Measurements from ENCODE around the gene INTS1.

INTS1 gene

DNA sequence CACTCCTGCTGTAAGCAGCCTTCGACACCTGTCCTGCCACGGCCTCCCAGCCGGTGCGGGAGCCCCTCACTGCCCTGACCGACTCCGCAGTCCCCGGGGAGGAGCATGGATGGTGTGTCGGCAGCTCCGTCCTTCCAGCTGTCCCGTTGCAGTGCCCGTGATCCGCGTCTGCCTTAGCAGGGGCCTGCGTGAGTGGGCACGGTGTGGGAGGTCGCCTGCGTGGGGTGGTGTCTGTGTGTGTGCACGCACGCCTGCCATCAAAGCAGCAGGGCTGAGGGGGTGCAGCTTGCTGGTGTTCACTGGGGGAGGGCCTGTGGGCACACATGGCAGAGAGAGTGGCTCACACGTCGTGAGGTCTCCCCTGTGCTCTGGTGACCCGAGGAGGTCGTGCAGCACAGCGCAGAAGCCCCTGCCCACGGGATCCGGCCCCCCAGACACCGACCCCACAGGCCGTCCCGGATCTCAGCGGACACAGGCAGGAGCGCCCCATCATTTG lies 36.6 kb upstream of the INTS1 start:
- TF ChIP-seq, protein P1, sequence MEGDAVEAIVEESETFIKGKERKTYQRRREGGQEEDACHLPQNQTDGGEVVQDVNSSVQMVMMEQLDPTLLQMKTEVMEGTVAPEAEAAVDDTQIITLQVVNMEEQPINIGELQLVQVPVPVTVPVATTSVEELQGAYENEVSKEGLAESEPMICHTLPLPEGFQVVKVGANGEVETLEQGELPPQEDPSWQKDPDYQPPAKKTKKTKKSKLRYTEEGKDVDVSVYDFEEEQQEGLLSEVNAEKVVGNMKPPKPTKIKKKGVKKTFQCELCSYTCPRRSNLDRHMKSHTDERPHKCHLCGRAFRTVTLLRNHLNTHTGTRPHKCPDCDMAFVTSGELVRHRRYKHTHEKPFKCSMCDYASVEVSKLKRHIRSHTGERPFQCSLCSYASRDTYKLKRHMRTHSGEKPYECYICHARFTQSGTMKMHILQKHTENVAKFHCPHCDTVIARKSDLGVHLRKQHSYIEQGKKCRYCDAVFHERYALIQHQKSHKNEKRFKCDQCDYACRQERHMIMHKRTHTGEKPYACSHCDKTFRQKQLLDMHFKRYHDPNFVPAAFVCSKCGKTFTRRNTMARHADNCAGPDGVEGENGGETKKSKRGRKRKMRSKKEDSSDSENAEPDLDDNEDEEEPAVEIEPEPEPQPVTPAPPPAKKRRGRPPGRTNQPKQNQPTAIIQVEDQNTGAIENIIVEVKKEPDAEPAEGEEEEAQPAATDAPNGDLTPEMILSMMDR (conservative IDR thresholded peaks at IDR 0.05; ENCODE audit: control insufficient read depth, insufficient read depth, low read depth, low read length): no peak

DNA sequence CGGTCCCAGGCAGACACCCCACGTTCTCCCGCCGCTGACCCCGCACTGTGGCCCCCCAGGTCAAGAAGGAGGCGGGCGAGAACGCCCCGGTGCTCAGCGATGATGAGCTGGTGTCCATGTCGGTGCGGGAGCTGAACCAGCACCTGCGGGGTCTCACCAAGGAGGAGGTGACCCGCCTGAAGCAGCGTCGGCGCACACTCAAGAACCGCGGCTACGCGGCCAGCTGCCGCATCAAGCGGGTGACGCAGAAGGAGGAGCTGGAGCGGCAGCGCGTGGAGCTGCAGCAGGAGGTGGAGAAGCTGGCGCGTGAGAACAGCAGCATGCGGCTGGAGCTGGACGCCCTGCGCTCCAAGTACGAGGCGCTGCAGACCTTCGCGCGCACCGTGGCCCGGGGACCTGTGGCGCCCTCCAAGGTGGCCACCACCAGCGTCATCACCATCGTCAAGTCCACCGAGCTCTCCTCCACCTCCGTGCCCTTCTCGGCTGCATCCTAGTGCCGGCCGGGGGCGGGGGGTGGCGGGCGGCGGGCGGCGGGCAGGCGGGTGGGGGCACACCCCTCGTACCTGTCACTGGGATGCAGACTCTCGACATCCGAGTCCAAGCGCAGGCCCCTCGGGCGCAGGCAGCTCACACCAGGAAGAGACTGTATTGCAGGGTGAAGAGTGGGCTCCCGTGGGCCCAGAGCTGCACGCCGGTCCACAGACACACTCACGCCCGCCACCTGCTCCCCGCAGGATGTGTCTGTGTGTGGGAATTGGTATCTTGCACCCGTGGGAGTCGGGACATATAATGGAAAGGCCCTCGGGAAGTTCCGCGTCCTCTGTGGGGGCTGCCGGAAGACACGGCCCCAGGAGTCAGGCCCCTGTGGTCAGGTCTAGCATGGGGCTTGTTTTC lies 35.9 kb upstream of the INTS1 start:
- no peak for DNase-seq (ENCODE audit: low read depth)
- TF ChIP-seq, protein P1 (conservative IDR thresholded peaks at IDR 0.05; ENCODE audit: control insufficient read depth, insufficient read depth, low read depth, low read length): no peak
- H3K4me3 ChIP-seq (ENCODE audit: control insufficient read depth, low read depth, low read length): no peak overlapping the region

More for the DNA sequence above, 36.6 kb upstream of the INTS1 start:
- H3K4me3 ChIP-seq (ENCODE audit: control insufficient read depth, low read depth, low read length): no peak overlapping the region
- no peak for DNase-seq (ENCODE audit: low read depth)

DNA sequence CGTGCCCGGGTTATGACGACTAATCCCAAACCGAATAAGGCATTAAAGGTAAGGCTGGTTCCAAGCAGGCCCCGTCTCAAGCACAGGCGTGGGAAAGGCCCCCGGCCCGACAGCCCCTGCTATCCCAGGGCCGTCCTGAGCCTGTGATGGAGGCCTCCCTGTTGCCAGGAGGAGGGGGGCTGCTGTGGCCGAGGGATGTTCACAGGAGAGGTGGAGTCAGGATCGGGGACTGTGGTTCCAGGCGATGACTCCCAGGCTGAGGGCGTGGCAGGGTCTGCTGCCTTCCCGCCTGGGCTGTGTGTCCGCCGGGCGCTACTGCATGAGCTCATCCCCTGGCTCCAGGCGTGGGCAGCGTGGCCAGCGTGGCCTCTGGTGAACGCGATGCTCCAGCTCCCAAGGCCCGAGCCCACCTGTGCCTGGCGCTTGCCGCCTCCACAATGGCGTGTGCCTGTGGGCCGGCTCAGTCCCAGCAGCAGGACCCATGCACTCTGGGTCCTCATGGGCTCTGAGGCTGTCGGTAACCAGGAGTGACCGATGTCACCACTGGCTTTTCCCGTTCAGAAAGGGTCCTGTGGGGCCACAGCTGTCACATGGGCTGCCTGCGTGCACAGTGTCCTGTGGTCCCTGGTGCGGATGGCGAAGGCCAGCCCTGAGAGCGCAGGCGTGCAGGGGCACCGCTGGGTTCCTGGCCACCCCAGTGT lies 35.1 kb upstream of the INTS1 start:
- peak; percentile 62 for DNase-seq (ENCODE audit: low read depth)
- TF ChIP-seq, protein P1 (conservative IDR thresholded peaks at IDR 0.05; ENCODE audit: control insufficient read depth, insufficient read depth, low read depth, low read length): no peak
- no peak overlapping the region for H3K4me3 ChIP-seq (ENCODE audit: control insufficient read depth, low read depth, low read length)

DNA sequence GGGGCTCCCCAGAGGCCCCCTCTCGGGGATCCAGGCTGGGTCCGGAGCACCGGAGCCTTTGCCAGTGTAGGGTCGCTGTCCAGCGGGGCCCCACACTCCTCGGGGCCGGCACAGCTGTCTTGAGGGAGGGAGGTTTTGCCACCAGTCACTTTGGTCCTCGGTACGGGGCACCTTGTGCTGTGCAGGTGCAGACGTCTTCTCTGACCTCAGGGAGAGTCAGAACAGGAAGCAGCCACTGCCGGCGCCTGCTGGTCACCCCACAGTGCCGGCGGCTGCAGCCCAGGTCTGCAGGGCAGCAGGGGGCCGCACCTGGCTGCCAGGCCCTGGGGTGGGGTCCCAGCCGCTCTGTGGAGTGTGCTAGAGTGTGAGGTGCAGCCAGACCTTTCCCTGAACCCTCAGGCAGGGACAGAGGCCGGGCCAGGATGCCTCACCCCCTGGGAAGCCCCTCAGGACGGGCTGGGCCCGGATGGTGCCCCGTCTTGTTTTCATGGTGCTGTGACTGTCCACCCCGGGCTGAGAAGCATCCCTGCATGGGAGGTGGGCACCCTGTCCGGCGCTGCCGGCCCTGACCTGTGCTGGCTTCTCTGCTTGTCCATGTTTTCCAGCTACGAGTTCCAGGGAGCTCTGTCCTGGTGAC lies 34.5 kb upstream of the INTS1 start:
- H3K4me3 ChIP-seq (ENCODE audit: control insufficient read depth, low read depth, low read length): no peak overlapping the region
- TF ChIP-seq, protein P1 (conservative IDR thresholded peaks at IDR 0.05; ENCODE audit: control insufficient read depth, insufficient read depth, low read depth, low read length): no peak
- no peak for DNase-seq (ENCODE audit: low read depth)

DNA sequence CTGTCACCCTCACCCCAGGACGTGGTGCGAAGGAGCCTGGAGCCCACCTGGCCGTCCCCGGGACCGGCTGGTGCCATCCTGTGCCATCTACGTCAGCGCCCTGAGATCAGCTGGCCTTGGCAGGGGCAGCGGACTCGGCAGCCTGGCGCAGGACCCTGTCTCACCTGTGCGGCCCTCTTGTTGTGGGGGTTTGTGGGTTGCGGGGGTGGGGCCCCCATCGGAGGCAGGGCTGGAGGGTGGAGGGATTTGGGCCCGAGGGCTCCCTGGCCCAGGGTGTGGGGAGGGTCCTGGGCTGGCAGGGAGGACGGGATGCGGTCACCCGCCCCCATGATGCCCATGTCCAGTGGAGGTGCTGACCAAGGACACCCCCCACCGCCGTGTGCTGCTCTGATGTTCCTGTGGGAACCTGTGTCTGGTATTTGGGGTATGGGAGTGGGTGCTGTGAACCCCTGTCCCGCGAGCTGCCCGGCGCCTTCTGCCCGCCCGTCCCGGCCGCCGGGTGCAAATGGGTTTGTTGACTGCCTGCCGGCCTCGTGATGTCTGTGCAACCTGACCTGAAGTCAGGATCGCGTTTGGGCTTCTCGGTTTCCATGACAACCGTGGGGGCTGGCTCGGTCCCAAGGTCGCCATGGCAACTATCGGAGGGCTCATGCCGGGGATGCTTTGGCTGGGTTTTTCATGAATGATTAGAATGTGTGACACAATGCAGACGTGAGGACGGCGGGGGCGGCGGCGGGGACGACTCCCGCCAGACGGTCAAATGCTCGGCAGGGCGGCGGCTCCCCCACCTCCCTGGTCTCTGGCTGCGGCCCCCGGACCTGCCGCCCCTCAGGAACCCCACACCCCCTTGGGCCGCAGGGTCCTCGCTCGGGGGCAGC lies 33.6 kb upstream of the INTS1 start:
- TF ChIP-seq, protein P1 (conservative IDR thresholded peaks at IDR 0.05; ENCODE audit: control insufficient read depth, insufficient read depth, low read depth, low read length): no peak
- H3K4me3 ChIP-seq (ENCODE audit: control insufficient read depth, low read depth, low read length): peak overlapping the region; percentile 50

More for the DNA sequence above, 33.6 kb upstream of the INTS1 start:
- peak; percentile 94 for DNase-seq (ENCODE audit: low read depth)
